ENCODE data around the gene COL9A2.
"Not testable (repeated sequence)": the region's sequence is repeated elsewhere in the genome, so short reads cannot be mapped to it uniquely, and the experiment has no call there.

The COL9A2 gene

GRCh38 chr1:40339420-40340323 lies 22.6 kb upstream of the COL9A2 start:
- TF ChIP-seq ZNF274 (IDR thresholded peaks at IDR 0.05; ENCODE audit: low read depth, low read length), result no peak

GRCh38 chr1:40338745-40339419 lies 21.8 kb upstream of the COL9A2 start:
- H3K4me3 ChIP-seq (ENCODE audit: low read length), result no peak overlapping the region

More at GRCh38 chr1:40339420-40340323, 22.6 kb upstream of the COL9A2 start:
- no peak overlapping the region for H3K4me3 ChIP-seq (ENCODE audit: low read length)

GRCh38 chr1:40337443-40337842 lies 20.4 kb upstream of the COL9A2 start:
- no peak overlapping the region for H3K4me3 ChIP-seq (ENCODE audit: low read length)
- TF ChIP-seq ZNF274 (IDR thresholded peaks at IDR 0.05; ENCODE audit: low read depth, low read length), result no peak

More at GRCh38 chr1:40338745-40339419, 21.8 kb upstream of the COL9A2 start:
- no peak for TF ChIP-seq ZNF274 (IDR thresholded peaks at IDR 0.05; ENCODE audit: low read depth, low read length)

GRCh38 chr1:40332695-40333094 lies 15.6 kb upstream of the COL9A2 start:
- no peak for TF ChIP-seq ZNF274 (IDR thresholded peaks at IDR 0.05; ENCODE audit: low read depth, low read length)
- no peak overlapping the region for H3K4me3 ChIP-seq (ENCODE audit: low read length)

- not testable (repeated sequence) for H3K4me3 ChIP-seq (ENCODE audit: low read length)
Measured at GRCh38 chr1:40331403-40331802, 14.3 kb upstream of the COL9A2 start.

- no peak overlapping the region for H3K4me3 ChIP-seq (ENCODE audit: low read length)
- no peak for TF ChIP-seq ZNF274 (IDR thresholded peaks at IDR 0.05; ENCODE audit: low read depth, low read length)
Measured at GRCh38 chr1:40318970-40319621, 2.0 kb upstream of the COL9A2 start.

- no peak for TF ChIP-seq ZNF274 (IDR thresholded peaks at IDR 0.05; ENCODE audit: low read depth, low read length)
- no peak overlapping the region for H3K4me3 ChIP-seq (ENCODE audit: low read length)
Measured at GRCh38 chr1:40318476-40318875, 1.4 kb upstream of the COL9A2 start.

GRCh38 chr1:40317394-40318074 lies 448 bp upstream of the COL9A2 start:
- H3K4me3 ChIP-seq (ENCODE audit: low read length), result no peak overlapping the region
- TF ChIP-seq ZNF274 (IDR thresholded peaks at IDR 0.05; ENCODE audit: low read depth, low read length), result no peak

GRCh38 chr1:40315795-40316594 lies 1.1 kb downstream of the COL9A2 start:
- peak overlapping the region; percentile 27; the same call in 1 of the 2 replicates for H3K4me3 ChIP-seq (ENCODE audit: low read length)
- no peak for TF ChIP-seq ZNF274 (IDR thresholded peaks at IDR 0.05; ENCODE audit: low read depth, low read length)

- TF ChIP-seq ZNF274 (IDR thresholded peaks at IDR 0.05; ENCODE audit: low read depth, low read length), result no peak
- H3K4me3 ChIP-seq (ENCODE audit: low read length), result peak overlapping the region; percentile 8; the same call in 1 of the 2 replicates
Measured at GRCh38 chr1:40315239-40315794, 1.8 kb downstream of the COL9A2 start.

GRCh38 chr1:40314721-40315238 lies 2.3 kb downstream of the COL9A2 start:
- no peak overlapping the region for H3K4me3 ChIP-seq (ENCODE audit: low read length)
- TF ChIP-seq ZNF274 (IDR thresholded peaks at IDR 0.05; ENCODE audit: low read depth, low read length), result no peak

GRCh38 chr1:40313958-40314720 lies 2.9 kb downstream of the COL9A2 start:
- TF ChIP-seq ZNF274 (IDR thresholded peaks at IDR 0.05; ENCODE audit: low read depth, low read length), result no peak
- no peak overlapping the region for H3K4me3 ChIP-seq (ENCODE audit: low read length)
